GM19025 (cell line): ENCODE data around the gene DCTN4.
"Not testable (repeated sequence)": the region's sequence is repeated elsewhere in the genome, so short reads cannot be mapped to it uniquely, and the experiment has no call there.

Experiments used
- ATAC-seq: cut with Tn5 transposase; IDR thresholded peaks from one replicate; pipeline ENCODE4 v1.9.1; 2021; ENCODE audit warnings: mild to moderate bottlenecking, low read depth, moderate library complexity; ENCODE audit not compliant: unreplicated experiment

The DCTN4 gene

DNA sequence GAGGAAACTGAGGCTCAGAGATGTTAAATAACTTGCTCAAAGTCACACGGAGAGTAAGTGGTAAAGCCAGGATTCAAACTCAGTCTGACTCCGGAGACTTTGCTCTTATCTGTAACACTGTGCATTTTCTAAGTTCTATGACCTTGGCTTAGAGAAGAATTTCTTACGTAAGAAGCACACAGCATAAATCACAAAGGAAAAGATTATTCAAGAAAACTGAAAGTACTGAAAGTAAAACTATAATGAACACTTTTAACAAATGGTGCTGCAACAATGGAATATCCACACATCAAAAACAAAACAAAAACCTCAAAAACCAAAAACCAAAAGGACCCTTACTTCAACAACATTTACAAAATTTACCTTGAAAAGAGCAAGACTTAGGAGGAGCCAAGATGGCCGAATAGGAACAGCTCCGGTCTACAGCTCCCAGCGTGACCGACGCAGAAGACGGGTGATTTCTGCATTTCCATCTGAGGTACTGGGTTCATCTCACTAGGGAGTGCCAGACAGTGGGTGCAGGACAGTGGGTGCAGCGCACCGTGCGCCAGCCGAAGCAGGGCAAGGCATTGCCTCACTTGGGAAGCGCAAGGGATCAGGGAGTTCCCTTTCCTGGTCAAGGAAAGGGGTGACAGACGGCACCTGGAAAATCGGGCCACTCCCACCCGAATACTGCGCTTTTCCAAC is 16.2 kb downstream of the DCTN4 start:
- ATAC-seq, result not testable (repeated sequence)

- no peak for ATAC-seq
Measured at GRCh38 chr5:150740992-150741391, 17.8 kb downstream of the DCTN4 start.

GRCh38 chr5:150738862-150739261 is 20.0 kb downstream of the DCTN4 start:
- no peak for ATAC-seq

DNA sequence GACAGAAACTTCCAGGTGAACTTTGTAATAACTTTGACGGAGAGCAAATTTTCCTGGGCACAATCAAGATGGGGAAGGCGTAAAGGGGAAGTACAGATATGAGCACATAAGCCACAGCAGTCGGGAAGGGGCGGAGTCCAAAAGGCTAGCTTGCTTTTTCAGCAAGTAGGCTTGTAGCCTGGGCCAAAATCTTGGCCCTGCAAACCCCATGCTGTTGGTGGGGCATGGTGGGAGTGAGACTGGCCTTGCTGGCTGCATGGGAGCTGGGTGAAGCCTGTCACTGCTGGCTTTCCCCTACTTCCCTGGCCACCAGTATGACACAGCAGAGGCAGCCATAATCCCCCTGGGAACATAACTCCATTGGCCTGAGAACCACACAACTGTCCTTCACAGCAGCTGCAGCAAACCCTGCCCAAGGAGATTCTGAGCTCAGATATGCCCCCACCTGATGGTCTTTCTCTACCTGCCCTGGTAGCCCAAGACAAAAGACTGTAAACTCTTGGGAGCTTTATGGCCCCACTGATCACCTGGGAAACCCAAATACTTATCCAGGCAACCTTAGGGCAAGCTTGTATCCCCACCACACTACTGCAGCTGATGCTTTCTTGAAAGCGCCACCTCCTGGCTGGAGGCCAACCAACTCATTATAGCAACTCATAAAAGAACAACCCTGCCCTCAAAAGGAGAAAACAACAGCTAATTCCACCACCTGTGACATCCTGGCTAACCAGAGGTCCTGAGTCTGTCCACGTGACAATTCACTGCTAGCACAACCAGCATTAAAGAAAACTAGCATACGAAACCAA is 24.0 kb downstream of the DCTN4 start:
- ATAC-seq, result peak; percentile 79

GRCh38 chr5:150731669-150732242 is 27.1 kb downstream of the DCTN4 start:
- ATAC-seq, result no peak

- ATAC-seq, result no peak
Measured at GRCh38 chr5:150729859-150730258, 29.0 kb downstream of the DCTN4 start.

DNA sequence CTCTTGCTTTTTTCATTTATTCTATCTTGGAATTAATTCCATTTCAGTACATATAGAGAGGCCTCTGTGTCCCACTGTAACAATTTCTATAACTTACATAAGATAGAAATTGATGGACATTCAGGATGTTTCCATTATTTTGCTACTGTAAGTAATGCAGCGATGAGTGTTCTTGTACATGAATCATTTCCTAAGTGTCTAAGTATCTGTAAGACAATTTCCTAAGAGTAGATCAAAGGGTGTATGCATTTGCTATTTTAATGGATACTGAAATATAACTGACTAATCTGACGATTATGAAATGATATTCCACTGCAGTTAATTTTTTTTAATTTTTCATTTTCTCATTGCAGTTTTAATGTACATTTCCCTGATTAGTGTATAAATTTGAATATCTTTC is 35.0 kb downstream of the DCTN4 start:
- no peak for ATAC-seq

DNA sequence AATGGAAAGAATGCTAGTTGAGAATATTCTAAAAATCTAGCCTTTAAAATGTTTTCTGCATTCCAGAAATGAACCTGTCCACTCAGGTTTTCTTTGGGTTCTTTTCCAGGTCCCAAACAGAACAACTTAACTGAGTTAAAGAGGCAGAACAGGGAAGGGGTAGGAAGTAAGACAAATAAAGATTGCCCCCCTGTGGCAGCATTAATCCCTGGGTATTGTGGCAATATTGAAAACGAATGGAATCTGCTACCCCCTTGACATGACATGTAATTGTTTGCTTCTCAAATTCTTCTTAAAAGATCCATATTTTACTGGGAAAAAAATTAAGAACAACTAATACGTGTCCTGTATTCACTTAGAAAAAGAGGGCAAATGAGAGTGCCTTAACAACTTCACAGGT is 48.7 kb downstream of the DCTN4 start:
- no peak for ATAC-seq

DNA sequence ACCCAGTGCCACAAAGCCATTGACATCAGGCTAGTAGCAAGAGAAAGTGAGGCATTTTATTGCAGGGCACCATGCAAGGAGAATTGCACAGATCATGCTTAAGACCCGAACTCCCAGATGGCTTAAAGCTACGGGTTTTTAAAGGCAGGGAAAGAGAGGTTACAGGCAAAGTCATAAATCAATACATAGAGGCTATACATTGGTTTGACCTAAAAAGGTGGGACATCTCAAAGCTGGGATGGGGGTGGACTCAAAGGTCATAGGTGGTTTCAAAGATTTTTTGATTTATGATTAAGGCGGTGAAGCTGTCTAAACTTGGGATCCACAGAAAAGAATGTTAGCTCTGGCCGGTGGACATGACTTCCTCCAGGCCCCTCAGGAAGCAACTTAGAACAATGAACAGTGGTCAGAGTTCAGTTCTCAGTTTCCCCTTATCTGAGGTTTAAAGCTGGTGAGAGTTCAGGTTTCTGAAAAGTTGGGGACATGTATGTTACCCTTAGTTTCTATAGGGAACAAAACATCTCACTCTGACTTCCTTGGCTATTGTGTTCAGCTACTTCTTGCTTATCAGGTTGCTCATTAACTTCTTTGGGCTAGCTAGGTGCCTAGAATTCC is 51.9 kb downstream of the DCTN4 start:
- ATAC-seq, result no peak

GRCh38 chr5:150703762-150704161 is 55.1 kb downstream of the DCTN4 start:
- ATAC-seq, result no peak

GRCh38 chr5:150700594-150701377 is 58.0 kb downstream of the DCTN4 start, which contains the start of gene RBM22:
TSS of gene RBM22 (minus strand) at chr5:150701062. CDS start at chr5:150700985, 77 bp downstream.
- ATAC-seq, result peak; percentile 96

DNA sequence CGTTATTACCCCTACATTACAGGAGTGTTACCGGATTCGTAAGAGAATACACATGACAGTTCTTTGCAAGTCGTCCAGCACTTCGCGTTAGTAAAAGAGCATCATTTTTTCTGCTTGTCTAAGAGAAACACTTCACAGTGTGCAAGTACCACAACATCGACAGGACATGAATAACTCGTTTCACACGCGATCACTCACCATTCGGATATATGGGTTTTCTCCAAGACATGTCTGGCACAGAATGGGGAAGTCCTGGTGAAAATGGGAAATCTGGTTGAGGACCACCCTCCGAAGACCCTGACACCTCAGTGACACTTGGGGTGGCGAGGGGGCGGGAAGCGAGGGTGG is 58.6 kb downstream of the DCTN4 start:
- ATAC-seq, result no peak

- no peak for ATAC-seq
Measured at GRCh38 chr5:150694612-150695011, 64.2 kb downstream of the DCTN4 start.

DNA sequence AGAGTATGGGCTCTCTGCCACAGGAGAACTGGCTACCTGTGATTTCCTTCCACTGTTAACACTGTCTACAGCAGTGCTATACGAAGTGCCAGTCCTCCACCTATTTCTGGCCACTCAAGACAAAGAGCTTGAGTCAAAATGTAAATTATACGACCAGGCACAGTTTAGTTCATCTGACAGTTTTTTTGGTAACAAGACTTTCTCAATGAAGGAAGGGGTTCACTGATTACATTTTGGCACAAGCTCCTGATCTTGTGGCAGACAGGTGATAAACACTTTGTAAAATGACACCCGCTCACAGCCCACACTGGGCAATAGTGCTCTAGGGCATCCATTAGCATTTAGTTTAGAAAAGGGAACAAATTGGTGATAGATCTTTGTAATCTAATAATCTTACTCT is 66.5 kb downstream of the DCTN4 start:
- no peak for ATAC-seq

DNA sequence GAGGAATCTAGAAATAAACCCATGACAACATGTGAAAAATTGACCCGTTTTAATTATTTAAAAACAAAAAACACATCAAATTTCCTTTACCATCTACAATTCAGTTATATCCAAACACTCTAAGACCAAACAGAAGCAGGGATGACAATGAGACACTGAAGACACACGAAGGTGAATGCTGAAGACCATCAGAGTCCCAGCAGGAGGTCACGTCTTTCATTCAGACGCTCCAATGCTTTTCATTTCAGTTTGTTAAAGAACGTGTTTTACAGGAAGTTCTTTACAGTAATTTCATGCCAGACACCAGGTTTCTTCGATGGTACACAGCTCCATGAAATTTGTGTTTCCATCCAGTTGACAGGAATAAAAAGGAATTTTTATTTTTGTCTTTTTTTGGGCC is 68.1 kb downstream of the DCTN4 start:
- no peak for ATAC-seq

DNA sequence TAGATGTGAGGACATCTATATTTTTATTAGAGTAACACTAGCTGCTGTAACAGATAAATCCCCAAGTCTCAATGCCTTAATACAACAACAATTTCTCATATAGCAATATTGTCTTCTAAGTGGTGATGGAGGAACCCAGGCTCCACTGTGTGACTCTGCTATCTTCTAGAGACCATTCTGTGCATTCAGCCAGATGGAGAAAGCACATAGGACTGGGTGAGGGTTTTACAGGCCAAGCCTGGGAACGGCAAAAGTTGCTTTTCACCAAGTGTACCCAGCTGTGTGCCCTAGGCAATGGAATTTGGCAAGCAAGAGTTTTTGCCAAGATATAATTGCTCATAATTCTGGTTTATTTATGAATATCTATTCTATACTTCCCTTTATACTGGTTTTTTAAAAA is 69.7 kb downstream of the DCTN4 start:
- ATAC-seq, result no peak

- no peak for ATAC-seq
Measured at GRCh38 chr5:150676578-150676977, 82.2 kb downstream of the DCTN4 start.

DNA sequence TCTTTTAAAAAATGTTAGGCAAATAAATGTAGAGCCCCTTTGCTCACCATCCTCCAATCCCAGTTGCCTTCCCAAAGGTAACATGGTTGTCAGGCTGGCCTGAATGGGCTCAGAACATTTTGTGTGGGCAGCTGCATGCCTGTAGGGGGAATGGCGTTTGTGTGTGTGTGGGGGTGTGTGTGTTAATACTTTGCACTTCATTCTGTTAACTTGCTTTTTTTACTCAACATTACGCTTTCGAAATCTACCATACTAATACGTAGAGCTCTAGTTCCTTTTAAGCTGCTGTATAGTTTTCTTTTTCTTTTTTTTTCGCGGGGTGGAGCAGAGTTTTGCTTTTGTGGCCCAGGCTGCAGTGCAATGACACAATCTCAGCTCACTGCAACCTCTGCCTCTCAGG is 83.7 kb downstream of the DCTN4 start:
- no peak for ATAC-seq

- no peak for ATAC-seq
Measured at GRCh38 chr5:150674341-150674821, 84.4 kb downstream of the DCTN4 start.

- ATAC-seq, result no peak
Measured at GRCh38 chr5:150672884-150673275, 85.9 kb downstream of the DCTN4 start.
